Measurements from ENCODE around the gene CAMK1D.

DNA sequence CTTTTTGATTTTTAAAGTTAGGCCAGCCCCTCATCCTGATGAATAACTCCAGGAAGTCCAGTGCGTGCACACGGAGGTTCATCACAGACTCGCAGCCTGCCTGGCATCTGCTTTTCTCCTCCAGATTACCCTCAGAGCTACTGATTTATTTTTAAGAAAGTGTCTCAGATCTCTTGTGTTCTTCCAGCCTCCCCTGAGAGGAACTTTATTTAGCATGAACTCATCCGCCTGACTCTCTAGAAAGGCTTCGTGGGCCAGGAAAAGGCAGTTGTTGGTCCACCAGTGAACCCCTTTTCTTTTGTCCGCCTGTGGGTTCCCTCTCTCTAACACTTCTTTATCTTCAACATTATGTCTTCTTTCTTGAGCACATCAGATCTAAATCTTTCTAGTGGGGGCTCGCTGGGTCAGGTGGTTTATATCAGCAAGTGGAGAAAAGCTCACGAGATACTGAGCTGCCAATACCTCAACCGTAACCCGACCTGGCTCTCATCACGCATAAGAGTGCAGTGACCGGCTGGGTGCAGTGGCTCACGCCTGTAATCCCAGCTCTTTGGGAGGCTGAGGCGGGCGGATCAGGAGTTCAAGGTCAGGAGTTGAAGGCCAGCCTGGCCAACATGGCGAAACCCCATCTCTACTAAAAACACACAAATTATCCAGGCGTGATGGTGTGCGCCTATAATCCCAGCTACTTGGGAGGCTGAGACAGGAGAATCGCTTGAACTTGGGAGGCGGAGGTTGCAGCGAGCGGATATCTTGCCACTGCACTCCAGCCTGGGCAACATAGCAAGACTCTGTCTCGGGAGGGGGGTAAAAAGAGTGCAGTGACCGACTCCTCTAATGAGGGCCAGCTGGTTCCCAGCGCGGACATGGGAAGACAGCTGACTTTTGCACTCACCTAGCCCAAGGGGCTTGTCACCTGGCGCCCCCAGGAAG lies 489.9 kb downstream of the CAMK1D start:
- TF ChIP-seq RAD21 (IDR thresholded peaks at IDR 0.05; ENCODE audit: low read length) (no peak), MAFK (IDR thresholded peaks at IDR 0.05; ENCODE audit: low read depth, low read length) (no peak), POLR2A (IDR thresholded peaks at IDR 0.05; ENCODE audit: low read depth, low read length) (no peak), FOS (IDR thresholded peaks at IDR 0.05; ENCODE audit: low read depth, low read length) (no peak), CEBPB (IDR thresholded peaks at IDR 0.05; ENCODE audit: low read depth, low read length) (no peak)
- TF ChIP-seq, protein P1, sequence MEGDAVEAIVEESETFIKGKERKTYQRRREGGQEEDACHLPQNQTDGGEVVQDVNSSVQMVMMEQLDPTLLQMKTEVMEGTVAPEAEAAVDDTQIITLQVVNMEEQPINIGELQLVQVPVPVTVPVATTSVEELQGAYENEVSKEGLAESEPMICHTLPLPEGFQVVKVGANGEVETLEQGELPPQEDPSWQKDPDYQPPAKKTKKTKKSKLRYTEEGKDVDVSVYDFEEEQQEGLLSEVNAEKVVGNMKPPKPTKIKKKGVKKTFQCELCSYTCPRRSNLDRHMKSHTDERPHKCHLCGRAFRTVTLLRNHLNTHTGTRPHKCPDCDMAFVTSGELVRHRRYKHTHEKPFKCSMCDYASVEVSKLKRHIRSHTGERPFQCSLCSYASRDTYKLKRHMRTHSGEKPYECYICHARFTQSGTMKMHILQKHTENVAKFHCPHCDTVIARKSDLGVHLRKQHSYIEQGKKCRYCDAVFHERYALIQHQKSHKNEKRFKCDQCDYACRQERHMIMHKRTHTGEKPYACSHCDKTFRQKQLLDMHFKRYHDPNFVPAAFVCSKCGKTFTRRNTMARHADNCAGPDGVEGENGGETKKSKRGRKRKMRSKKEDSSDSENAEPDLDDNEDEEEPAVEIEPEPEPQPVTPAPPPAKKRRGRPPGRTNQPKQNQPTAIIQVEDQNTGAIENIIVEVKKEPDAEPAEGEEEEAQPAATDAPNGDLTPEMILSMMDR (conservative IDR thresholded peaks at IDR 0.05; ENCODE audit: low read depth, low read length): no peak

Data from IMR-90 (cell line).